IPS-NIHi11 (cell line): ENCODE measurements around the gene DPP4.
A peak's percentile ranks its signal among the peaks of the same experiment; 100 is the strongest.

Experiments used
- DNase-seq: peaks from one replicate; pipeline ENCODE4 v3.0.0; 2012; ENCODE audit warnings: mixed read lengths, low spot score

DPP4 gene

DNA sequence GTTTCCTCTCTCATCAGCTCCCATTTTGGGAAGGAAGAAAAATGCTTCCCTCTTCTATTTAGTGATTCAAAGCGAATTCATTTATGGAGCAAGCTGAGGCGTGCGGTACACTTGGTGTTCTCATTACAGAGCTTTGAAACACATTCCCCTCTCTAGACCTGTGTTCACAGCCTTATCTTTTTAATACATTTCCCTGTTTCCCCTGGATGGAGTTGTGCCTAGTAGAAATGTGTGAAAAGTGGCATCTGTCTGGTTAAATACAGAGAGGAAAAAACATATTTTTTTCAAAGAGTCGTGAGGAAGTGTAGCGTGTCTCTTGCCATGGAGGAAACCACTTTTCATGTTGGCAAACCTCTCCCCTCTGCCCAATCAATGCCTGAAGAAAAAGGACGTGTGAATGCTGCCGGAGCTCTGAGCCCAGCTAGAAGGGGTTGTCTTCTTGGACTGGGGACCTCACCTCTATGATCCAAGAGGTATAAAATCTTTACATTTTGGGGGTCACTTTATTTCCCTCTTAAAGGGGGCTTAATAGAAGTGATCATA lies 52.4 kb downstream of the DPP4 start:
- no peak for DNase-seq

DNA sequence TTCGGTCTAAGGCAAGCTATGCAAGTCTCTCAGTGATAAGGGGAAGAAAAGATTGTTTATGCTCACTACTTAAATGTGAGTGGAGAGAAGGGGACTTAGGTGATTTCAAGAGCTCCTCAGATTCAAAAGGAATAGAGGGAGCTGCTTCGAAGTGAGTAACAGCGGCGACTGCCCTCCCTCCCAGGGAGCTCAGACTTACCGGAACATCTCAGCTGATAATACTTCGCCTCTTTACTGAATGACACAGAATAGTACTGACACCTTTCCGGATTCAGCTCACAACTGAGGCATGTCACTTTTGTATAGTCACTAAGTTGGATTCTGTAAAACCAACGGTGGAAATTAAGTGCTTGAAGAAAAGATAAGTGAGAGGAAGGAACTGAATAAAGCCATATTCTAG lies 55.5 kb downstream of the DPP4 start:
- DNase-seq, result no peak

DNA sequence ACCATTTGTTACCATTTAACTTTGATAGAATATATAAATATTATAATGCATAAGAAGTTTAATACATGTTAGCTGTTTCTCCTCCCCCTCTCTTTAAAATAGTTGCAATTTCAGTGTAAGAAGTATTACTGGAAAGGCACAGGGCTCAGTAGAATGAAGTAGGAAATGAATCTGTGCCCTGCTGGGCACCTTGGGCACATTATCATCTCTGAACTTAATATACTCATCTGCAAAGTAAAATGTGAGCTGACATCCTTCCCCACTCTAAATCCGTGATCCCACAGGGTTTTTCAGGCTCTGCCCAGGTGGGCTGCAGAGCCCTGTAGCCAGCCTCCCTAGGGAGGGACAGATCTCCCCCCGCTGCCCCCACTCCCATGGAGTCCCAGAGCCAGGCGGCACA lies 56.8 kb downstream of the DPP4 start:
- DNase-seq, result no peak

DNA sequence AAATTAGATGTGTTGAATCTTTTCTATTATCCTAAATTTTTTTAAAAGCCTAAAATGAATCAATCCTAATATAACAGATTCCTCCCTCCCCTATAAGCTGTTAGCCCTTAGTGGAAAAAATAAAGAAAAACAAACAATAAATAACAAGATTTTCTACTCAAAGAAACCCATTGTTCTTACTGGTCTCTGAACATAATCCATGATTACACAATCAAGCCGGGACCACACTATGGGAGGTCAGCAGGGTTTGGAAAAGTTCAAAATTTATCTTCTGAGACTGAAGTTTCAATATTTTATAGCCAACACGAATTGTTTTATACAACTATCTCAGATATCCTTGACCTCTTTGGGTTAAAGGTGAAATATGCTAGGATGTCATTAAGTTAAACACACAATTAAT lies 57.9 kb downstream of the DPP4 start:
- DNase-seq, result no peak

- DNase-seq, result no peak
These were observed 59.3 kb downstream of the DPP4 start for GRCh38 chr2:162014751-162015150.

DNA sequence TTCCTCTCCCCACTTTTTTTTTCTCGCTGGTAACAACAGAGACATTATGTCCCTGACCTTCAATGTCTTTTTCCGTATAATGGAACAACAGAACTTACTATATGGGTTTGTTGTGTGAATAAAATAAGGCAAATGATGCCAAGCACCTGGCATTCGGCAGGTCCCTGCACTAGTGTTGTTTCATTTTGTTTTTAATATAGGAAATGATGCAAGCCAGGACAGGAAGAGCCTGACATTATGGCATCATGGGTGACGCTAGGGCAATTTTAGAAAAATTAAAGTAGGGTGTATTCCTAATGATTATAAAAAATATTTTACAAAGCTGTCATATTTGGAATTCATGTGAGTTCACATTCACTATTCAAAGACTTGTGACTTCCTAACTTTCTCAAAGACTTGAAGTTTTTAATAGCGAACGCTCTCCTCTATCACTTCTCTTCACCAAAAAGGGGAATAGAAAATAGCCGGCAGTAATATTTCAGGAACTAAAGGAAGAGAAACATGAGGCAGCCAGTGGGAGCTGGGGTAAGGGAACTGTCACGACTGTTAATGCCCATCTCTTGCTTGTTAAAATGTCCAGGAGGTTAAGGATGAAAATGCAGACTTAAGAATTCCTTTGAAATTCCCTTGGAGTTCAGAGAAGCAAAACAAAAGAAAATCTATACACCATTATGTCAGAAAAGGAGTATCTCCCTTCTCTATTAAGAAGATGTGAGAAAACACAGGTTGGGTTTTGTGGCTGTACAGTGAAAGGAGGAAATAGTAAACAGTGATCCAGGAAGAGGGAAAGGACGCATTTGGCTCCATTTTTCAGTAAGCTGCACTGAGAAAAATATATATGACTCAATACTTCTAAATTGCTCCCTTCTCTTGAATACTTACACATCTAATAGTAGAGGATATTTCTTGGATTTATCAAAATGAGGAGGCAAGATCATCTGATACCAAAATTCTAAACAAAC lies 60.2 kb downstream of the DPP4 start:
- DNase-seq, result no peak

DNA sequence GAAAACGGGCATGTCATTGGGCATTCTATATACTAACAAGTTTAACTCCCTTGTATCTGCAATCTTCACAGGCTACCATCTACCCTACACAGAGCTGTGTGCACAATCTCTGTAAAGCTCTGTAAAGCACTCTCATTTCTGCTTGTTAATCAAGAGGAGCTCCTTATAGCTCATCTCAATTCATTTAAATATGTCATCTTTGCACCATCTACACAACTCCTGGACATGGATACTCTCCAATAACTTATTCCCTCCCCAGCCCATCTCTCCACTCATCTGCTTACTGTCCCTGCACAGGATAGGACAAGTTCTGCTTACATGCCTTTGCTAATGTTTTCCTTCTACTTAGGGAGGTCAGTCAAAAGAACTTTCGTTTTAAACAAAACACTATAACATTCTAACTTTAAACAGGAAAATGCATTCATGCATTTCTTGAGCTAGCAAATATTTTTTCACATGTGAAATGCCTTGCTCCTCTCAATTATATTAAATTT lies 61.4 kb downstream of the DPP4 start:
- no peak for DNase-seq

DNA sequence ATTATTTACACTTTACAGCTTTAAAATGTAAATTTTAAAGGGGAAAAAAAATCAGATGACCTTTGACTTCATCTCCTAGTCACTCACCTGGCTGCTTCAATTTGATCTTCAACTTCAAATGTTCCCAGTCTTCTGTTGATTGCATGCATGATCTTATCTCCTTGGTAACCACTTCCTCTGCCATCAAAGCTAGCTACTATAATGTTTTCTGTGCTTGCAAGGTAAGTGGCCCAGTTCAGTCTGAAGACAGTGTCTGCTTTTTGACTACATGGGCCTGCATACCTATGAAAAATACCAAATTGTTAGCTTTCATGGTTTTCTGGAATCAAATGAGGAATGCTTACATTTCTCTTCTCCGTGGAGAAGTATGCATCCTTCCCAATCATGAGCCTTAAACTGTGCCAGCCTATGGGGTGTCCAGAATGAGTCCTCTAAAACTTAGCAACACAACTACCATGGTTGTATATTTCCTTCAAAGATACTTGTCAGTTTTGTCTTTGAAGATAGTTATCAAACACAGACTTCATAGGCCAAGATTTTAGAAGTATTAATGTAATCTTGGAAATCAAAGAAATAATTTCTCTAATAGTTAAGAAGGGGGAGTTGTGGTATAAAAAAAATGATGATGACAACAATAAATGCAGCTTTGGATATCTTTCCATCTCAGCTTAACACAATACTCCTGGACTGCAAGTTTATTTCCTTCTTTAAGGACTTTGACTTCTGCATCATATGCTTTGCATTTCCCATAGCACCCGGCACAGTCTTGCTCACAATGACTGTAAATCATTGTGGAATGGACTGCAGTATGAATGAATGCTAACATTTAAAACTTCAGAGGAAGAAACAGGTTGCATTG lies 62.1 kb downstream of the DPP4 start:
- no peak for DNase-seq

DNA sequence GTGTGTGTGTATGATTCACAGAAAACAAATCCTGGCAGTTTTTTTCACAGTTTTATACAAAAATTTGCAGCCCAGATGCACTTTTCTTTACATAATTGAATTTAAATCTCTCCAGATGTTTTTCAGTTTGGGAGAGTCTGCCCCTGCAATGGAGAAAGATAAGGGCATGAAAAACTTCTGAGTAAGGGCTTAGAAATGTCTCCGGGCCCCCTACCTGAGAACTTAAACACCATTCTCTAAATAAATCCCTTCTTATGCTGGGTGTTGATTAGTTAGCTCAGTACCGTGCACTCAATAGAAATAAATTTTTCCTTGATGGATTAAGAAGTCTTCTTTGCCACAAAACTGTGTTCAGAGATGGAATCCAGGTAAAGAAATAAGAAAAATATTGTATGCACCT lies 64.5 kb downstream of the DPP4 start:
- DNase-seq, result no peak

- no peak for DNase-seq
These were observed 66.5 kb downstream of the DPP4 start for GRCh38 chr2:162007447-162008040.

DNA sequence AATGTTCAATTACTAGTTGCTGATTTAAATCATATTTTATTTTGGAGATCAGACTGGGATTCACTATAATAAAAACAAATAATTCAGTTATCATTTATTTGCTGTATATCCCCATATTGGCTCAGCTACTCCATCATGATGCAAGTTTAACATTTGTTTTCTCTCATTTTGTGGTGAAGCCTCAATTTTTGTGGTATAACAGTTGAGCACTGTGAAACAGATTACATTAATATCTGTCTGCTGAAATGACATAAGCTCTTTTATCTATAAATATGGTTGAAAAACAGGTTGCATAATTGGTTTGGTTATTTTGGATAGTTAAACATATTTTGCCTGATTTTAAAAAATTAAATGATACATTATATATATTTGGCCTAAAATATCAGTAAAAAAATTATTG lies 67.7 kb downstream of the DPP4 start:
- no peak for DNase-seq

DNA sequence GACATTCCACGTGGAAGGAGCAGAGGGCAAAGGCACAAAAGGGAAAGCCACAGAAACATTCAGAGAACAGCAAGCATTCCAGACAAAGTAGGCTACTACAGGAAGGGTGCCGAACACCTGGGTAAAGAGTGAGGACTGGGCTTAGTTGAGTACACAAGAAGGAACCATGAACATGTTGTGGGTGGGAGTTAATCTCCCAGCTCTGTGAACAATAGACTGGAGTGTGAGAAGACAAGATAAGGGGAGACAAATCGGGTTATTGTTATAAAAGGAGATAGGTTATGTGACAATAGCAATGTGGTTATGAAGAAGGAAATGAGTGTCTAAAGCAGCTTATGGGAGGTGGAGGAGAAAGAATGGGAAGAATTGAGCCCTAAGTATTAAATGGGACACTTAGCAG lies 70.0 kb downstream of the DPP4 start:
- no peak for DNase-seq

DNA sequence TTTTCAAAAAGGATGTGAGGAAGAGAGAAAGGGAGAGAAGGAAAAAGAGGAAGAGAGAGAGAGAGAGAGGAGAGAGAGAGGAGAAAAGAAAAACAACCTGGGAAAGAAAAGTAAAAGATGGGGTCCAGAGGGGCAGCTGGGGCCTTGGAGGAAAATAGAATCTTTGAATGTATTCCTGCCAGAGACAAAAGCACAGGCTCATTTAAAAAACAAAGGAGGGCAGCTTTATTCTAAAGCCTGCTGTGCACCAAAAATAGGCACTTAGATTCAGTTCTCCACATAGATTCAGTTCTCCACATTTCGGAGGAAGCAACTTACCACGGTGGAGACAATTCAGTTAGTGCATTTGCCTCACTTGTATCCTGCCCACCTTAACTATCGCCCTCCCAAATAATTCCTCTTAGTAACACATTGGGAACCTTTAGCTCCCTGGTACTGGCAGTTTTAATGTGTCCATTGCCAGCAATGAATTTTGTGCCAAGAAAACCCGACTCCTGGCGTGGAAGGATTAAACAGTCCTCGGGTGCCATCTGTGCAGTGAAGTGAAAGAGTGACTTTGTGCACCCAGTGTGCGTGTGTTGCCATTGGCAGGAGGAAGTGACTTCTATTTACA lies 71.3 kb downstream of the DPP4 start:
- DNase-seq, result peak; percentile 13

DNA sequence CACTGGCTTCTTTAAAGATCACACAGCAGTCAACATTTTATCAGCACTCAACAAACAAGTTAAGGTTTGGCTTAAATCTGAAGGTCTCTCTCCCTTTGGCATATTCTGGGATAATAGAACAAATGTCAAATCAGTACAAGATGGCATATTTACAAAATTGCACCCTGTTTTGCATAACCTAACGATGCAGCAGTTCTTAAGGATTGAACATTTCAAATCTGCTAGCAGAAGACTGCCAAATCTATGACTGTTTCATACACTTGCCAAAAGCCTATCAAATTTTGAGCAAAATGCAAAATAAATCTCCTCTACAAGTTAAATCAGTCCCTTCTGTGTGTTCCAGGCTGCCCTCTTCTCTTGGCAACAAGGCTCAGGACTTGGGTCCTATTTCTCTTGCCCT lies 73.6 kb downstream of the DPP4 start:
- DNase-seq, result no peak

DNA sequence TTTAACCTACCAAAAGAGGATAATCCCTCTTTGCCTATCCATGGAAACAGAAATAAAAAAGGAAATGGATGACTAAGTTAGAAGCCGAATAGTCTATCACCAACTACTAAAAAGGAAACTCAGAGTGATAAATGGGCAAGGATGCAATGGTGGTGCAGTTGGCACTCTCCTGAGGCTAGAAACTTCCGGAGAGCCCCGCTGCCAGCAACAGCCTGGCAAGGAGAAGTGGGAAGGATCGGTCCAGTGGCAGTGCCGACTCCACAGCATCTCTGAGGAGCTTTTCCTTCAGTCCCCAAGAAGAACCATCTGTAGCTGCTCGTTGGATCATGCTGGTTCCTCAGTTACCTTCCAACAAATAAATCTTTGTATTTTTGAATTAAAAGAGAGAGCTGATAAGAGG lies 74.7 kb downstream of the DPP4 start:
- no peak for DNase-seq

- no peak for DNase-seq
These were observed 75.2 kb downstream of the DPP4 start for GRCh38 chr2:161998857-161999256.

GRCh38 chr2:161997916-161998471 lies 76.0 kb downstream of the DPP4 start:
- no peak for DNase-seq

DNA sequence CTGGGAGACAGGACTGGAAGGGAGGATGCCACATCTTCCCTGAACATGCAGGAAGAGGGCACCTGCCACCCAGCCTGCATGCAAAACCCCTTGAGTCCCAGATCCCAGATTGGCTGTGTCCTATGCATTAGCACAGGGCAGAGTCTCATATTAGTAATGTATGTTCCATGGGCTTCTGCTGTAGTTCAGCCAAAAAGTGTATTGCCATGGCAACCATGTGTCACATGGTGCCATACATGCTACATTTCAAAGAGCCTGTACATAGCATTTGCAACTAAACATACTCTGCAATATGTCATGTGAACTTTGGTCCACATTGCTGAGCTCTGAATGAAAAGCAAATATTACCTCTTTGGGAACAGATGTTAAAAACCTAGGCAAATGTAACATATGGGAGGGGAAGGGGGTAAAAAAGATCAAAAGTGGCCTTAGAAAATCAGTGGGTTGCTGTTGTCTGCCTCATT lies 78.4 kb downstream of the DPP4 start:
- DNase-seq, result no peak

DNA sequence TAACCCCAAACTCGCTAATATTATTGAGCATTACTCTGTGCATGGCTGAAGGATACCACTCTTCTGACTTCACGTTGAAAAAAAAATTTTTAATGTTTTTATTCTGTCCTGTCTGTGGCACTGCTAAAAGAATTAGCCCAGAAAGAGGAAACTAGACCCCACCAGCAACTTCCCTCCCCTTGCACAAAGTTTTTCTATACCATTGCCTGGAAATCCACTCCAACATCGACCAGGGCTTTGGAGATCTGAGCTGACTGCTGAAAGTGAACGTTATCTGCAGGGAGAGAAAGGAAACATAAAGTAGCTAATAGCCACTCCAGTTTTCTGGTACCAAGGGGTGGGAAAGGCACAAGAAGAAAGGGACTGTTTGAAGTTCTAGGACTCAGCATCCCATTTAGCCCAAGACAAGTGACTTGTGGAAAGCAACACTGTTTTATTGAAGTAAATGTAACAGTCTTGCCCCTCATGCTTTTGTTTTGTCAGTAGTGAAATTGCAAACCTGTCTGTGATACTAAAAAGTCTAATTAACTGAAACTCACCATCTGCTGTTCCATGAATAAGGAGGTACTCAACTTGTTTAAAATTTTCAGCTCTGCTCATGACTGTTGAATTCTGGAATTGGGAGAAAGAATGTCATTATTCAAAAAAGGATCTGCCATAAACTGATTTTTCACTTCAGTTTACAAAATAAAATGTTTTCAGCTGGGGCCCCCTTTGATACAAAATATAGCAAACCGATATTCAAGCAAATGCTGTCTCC lies 79.1 kb downstream of the DPP4 start:
- no peak for DNase-seq

DNA sequence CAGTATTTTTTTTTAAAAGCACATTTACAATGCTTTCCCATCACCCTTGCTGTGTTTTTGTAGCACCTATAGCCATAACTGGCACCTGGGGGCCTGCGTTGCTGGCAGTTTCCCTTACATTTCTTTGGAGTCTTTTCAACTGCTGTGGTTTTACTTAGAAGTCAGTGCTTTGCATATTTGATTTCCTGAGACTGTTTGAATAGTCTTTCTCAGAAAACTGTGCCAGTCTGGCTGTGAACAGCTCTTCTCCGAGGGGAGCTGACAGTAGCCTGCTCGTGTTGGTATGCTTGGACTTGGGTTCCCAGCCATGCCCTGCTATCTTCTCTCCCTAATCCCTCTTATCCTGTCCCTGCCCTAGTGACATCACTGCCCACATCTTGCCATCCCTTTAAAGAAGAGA lies 81.5 kb downstream of the DPP4 start:
- no peak for DNase-seq

DNA sequence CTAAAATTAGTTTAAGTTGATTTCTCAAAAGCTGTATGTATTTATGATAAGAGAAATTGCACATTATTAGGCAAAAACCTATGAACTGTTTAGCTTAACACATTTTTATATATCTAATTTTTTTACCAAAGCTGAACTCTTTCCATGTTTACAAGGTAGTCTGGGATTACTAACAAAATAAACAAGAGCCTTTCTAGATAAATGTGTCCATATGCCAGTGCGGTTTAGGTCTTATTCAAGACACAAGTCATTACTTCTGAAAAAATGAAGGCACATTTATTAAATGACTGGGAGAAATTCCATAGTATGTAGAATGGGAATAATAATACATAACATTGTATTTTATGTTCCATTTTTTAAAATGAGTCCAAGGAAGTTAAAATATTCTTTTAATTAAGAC lies 82.0 kb downstream of the DPP4 start:
- no peak for DNase-seq
